DND-41 (cell line): ENCODE data around the gene MLLT1.

Experiments used
- CTCF ChIP-seq: IDR thresholded peaks from 2 replicates; pipeline ENCODE4 v1.5.1; 2012; ENCODE audit warnings: borderline replicate concordance, low read length, moderate library complexity, mild to moderate bottlenecking; ENCODE audit not compliant: poor library complexity, severe bottlenecking; ENCODE audit errors: extremely low read depth
- EZH2 ChIP-seq: IDR thresholded peaks from 3 replicates; pipeline ENCODE4 v1.6.1; 2012; ENCODE audit warnings: borderline replicate concordance, low read depth, mild to moderate bottlenecking, moderate library complexity, low read length, inconsistent platforms; ENCODE audit not compliant: severe bottlenecking

GRCh38 chr19:6221878-6222746 is 57.7 kb downstream of the MLLT1 start:
- no peak for TF ChIP-seq CTCF
- TF ChIP-seq EZH2: no peak
